ENCODE results near the gene KIAA0930. TPM values are rescaled to one million over a fixed set of nuclear protein-coding genes. Genes with fewer than 3 reads are reported as not detected.

The KIAA0930 gene
- total RNA-seq = 89.5 and 129 TPM in 2 replicates

GRCh38 chr22:45240810-45241631 lies at the start of gene KIAA0930:
TSS of gene KIAA0930 (minus strand) at chr22:45240894. CDS start at chr22:45240703, 191 bp downstream.

GRCh38 chr22:45284705-45285262 lies 44.1 kb upstream of the KIAA0930 start, which contains the start of gene UPK3A:
TSS of gene UPK3A (plus strand) at chr22:45284949. CDS start at chr22:45285014, 65 bp downstream.

GRCh38 chr22:45163451-45164269 lies 77.0 kb downstream of the KIAA0930 start, which contains the start of gene NUP50:
TSS of gene NUP50 (plus strand) at chr22:45163925. CDS start at chr22:45168178, 4,253 bp downstream.

Other genes with a start within 250 kb of the KIAA0930 start
- gene PHF21B, start 230.9 kb downstream of the KIAA0930 start, total RNA-seq = not detected in 2 replicates
- gene NUP50, start 77.0 kb downstream of the KIAA0930 start, total RNA-seq = 42.4 and 76.1 TPM in 2 replicates
- gene UPK3A, start 44.1 kb upstream of the KIAA0930 start, total RNA-seq = not detected in 2 replicates
- gene FAM118A, start 69.0 kb upstream of the KIAA0930 start, total RNA-seq = 6.3 and 20.5 TPM in 2 replicates
- gene SMC1B, start 172.7 kb upstream of the KIAA0930 start, total RNA-seq = not detected in 2 replicates
- gene RIBC2, start 172.8 kb upstream of the KIAA0930 start, total RNA-seq = not detected in 2 replicates